GM23338 (cell line): ENCODE measurements around the gene POLR2B.

Experiments used
- CTCF ChIP-seq, 2 experiments: fragments of 200-600 bp in 1 of 2; sonication (generic) in 1 of 2; conservative IDR thresholded peaks; 2 replicates each; pipeline versions ENCODE4 v1.5.1 to v1.6.1; 2016 to 2017; ENCODE audit warnings: antibody characterized with exemption in 2 of 2, low read depth in 2 of 2, mild to moderate bottlenecking in 2 of 2, moderate library complexity in 1 of 2
- ETS1 ChIP-seq: IDR thresholded peaks from 2 replicates; pipeline ENCODE4 v1.6.1; 2016; ENCODE audit warnings: antibody characterized with exemption
- EZH2 ChIP-seq: fragments of 200-600 bp; sonication (generic); IDR thresholded peaks from one replicate; pipeline ENCODE4 v1.8.0; 2017; ENCODE audit warnings: antibody characterized with exemption, mild to moderate bottlenecking, low read depth; ENCODE audit not compliant: unreplicated experiment
- EZH2phosphoT487 ChIP-seq: fragments of 200-600 bp; sonication (generic); IDR thresholded peaks from one replicate; pipeline ENCODE4 v1.8.1; 2018; ENCODE audit warnings: antibody characterized with exemption; ENCODE audit not compliant: unreplicated experiment
- JUNB ChIP-seq: IDR thresholded peaks from one replicate; pipeline ENCODE4 v1.6.1; 2016; ENCODE audit warnings: antibody characterized with exemption; ENCODE audit not compliant: unreplicated experiment
- POLR2AphosphoS5 ChIP-seq: IDR thresholded peaks from 2 replicates; pipeline ENCODE4 v1.6.1; 2016; ENCODE audit warnings: antibody characterized with exemption, low read depth
- REST ChIP-seq: IDR thresholded peaks from one replicate; pipeline ENCODE4 v1.6.1; 2018; ENCODE audit warnings: antibody characterized with exemption; ENCODE audit not compliant: unreplicated experiment
- STAT1 ChIP-seq: IDR thresholded peaks from one replicate; pipeline ENCODE4 v1.6.1; 2016; ENCODE audit warnings: antibody characterized with exemption; ENCODE audit not compliant: unreplicated experiment
- ZNF331 ChIP-seq: fragments of 250-450 bp; sonication (Bioruptor Pico); IDR thresholded peaks from 2 replicates; pipeline ENCODE4 v1.5.0; 2020; ENCODE audit warnings: low read depth, mild to moderate bottlenecking, moderate library complexity

GRCh38 chr4:57059890-57060716 is 81.4 kb downstream of the POLR2B start:
- TF ChIP-seq CTCF (conservative IDR thresholded peaks at IDR 0.05; ENCODE audit: low read depth in 2 of 2) (no peak), EZH2phosphoT487 (no peak), ZNF331 (CRISPR knock-in tag) (no peak), EZH2 (no peak), JUNB (no peak), POLR2AphosphoS5 (no peak), REST (no peak), ETS1 (no peak), STAT1 (no peak)
